Brain microvascular endothelial cell (primary cell): ENCODE data around the gene EEA1.

Experiments
- DNase-seq: peaks from one replicate; pipeline ENCODE4 v3.0.0-alpha.2; 2020
- H3K27ac ChIP-seq: fragments of 250-450 bp; sonication (Bioruptor Pico); 2 replicates; pipeline ENCODE4 v1.5.1; 2020; ENCODE audit warnings: mild to moderate bottlenecking, moderate library complexity
- H3K27me3 ChIP-seq: fragments of 250-450 bp; sonication (Bioruptor Pico); replicated peaks from 2 replicates; pipeline ENCODE4 v1.5.1; 2020; ENCODE audit warnings: mild to moderate bottlenecking
- H3K36me3 ChIP-seq: fragments of 250-450 bp; sonication (Bioruptor Pico); replicated peaks from 2 replicates; pipeline ENCODE4 v1.5.1; 2020; ENCODE audit warnings: mild to moderate bottlenecking
- H3K4me3 ChIP-seq: 2 replicates; pipeline ENCODE4 v1.5.1; 2011; ENCODE audit warnings: low read depth, mild to moderate bottlenecking, control low read depth, low read length, moderate library complexity
- in situ Hi-C: cut with HindIII; loops from 2 replicates; pipeline ENCODE4 v1.10.0; 2017; ENCODE audit warnings: low sequenced_read_pairs, low pct_ligation_motif_present
- TF ChIP-seq, protein P1 (sequence below): IDR thresholded peaks from 2 replicates; pipeline ENCODE4 v1.5.1; 2011; ENCODE audit warnings: low read depth, mild to moderate bottlenecking, moderate library complexity, low read length, control low read depth, inconsistent platforms; ENCODE audit errors: missing control alignments

The EEA1 gene

DNA sequence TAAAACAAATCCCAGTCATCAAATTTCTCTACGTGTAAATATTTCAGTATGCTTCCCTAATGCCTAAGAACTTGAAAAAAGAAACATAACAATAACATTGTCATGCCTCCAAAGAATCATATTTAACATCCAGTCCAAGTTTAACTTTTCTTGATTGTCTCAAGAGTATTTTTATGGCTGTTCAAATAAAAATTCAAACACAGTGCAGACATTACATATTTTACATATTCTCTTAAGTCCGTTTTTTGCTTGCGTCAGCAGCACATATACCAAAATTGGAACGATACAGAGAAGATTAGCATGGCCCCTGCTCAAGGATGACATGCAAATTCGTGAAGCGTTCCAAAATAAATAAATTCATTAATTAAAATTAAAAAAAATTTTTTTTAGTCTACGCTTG lies 23.3 kb upstream of the EEA1 start:
- no peak overlapping the region for H3K27ac ChIP-seq
- in situ Hi-C loops: no loop called here

DNA sequence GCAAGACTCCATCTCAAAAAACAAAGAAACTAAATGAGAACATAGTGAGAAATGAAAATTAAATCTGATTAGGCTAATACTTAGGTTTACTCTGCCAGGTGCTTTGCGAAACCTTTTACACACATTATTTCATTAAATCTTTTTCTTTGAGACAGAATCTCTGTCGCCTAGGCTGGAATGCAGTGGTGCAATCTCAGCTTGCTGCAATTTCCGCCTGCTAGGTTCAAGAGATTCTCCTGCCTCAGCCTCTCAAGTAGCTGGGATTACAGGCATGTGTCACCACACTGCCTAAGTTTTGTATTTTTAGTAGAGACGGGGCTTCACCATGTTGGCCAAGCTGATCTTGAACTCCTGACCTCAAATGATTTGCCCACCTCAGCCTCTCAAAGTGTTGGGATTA lies 21.9 kb upstream of the EEA1 start:
- Histone ChIP-seq H3K27ac (no peak overlapping the region), H3K36me3 (no peaks in the 10 kb centered on the region), H3K27me3 (no peaks in the 10 kb centered on the region), H3K4me3 (no peak overlapping the region)
- in situ Hi-C loops: no loop called here
- DNase-seq: no peak
- TF ChIP-seq, protein P1, sequence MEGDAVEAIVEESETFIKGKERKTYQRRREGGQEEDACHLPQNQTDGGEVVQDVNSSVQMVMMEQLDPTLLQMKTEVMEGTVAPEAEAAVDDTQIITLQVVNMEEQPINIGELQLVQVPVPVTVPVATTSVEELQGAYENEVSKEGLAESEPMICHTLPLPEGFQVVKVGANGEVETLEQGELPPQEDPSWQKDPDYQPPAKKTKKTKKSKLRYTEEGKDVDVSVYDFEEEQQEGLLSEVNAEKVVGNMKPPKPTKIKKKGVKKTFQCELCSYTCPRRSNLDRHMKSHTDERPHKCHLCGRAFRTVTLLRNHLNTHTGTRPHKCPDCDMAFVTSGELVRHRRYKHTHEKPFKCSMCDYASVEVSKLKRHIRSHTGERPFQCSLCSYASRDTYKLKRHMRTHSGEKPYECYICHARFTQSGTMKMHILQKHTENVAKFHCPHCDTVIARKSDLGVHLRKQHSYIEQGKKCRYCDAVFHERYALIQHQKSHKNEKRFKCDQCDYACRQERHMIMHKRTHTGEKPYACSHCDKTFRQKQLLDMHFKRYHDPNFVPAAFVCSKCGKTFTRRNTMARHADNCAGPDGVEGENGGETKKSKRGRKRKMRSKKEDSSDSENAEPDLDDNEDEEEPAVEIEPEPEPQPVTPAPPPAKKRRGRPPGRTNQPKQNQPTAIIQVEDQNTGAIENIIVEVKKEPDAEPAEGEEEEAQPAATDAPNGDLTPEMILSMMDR: no peak

More for the DNA sequence above, 23.3 kb upstream of the EEA1 start:
- DNase-seq: no peak
- Histone ChIP-seq H3K4me3 (no peak overlapping the region), H3K36me3 (no peaks in the 10 kb centered on the region), H3K27me3 (no peaks in the 10 kb centered on the region)
- TF ChIP-seq, protein P1: no peak

DNA sequence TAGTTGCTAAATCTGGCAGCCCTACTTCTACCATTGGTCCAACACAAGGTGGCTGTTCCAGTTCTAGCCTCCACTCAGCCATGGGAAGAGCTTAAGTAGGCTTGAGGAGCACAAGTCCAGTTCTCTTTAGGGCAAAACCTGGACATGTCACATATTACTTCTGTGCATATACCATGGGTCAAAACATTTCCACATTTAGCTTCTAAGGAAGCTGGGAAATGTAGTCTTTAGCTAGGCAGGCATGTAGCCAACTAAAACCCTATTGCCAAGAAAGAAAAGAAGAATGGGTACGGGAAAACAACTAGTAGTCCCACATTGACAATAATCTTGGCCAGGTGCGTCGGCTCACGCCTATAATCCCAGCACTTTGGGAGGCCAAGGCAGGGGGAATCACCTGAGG lies 20.9 kb upstream of the EEA1 start:
- in situ Hi-C loops: no loop called here
- no peak overlapping the region for H3K4me3 ChIP-seq
- no peak overlapping the region for H3K27ac ChIP-seq
- TF ChIP-seq, protein P1: no peak
- no peak for DNase-seq
- H3K27me3 ChIP-seq: no peaks in the 10 kb centered on the region
- H3K36me3 ChIP-seq: no peaks in the 10 kb centered on the region

DNA sequence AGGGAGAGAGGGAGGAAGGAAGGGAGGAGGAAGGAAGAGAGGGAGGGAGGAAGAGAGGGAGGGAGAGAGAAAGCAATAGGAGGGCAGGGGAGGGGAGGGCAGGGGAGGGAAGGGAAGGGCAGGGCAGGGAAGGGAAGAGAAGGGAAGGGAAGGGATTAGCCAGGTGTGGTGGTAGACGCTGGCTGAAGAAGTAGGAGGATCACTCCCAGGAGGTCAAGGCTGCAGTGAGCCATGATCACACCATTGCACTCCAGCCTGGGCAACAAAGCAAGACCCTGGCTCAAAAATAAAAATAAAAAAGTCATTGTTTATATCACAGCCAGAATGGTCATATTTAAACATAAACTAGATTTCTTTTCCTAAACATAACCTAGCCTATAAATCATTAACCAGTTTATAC lies 20.4 kb upstream of the EEA1 start:
- DNase-seq: no peak
- in situ Hi-C loops: no loop called here
- Histone ChIP-seq H3K27ac (no peak overlapping the region), H3K36me3 (no peaks in the 10 kb centered on the region), H3K27me3 (no peaks in the 10 kb centered on the region), H3K4me3 (no peak overlapping the region)
- TF ChIP-seq, protein P1: no peak

DNA sequence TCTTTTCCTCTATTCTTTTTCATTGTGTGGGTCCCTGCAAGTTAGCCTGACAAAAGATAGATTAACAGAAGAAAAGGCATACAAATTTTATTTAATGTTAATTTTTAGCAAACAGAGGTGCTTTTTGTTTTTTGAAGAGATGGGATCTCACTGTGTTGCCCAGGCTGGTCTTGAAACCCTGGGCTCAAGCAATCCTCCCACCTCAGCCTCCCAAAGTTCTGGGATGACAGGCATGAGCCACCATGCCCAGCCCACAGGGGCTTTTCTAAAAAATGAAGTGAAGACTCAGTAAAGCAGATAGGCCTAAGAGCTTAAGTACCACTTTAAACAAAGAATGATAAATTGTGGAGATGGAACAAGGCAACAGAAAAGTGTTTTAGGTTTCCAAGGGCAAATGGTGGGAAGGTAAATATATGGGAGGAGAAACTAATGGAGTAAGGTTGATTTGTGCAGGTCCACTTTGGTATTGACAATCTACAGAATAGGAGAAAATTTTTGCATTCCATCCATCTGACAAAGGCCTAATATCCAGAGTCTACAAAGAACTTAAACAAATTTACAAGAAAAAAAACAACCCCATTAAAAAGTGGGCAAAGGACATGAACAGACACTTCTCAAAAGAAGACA lies 18.6 kb upstream of the EEA1 start:
- no peak for DNase-seq
- H3K36me3 ChIP-seq: no peaks in the 10 kb centered on the region
- no peak overlapping the region for H3K27ac ChIP-seq
- TF ChIP-seq, protein P1: no peak
- no peak overlapping the region for H3K4me3 ChIP-seq
- in situ Hi-C loops: no loop called here
- no peaks in the 10 kb centered on the region for H3K27me3 ChIP-seq

DNA sequence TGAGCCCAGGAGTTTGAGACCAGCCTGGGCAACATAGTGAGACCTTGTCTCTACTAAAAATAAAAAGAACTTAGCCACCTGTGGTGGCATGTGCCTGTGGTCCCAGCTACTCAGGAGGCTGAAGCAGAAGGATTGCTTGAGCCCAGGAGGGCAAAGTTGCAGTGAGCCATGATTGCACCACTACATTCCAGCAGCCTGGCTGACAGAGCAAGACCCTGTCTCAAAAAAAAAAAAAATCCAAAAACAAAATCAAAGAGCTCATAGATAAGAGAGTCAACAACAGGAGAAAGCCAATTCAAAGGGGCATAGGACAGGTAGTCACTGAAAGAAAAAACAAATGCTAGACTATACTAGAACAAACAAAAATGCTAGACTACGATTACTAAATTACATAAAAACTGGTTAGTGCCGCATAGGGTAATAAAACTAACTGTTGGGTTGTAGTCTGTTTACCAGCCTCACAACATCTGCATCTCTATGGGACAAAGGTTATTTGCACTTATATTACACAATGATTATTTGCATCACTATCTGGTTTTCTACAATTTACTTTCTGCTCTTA lies 16.6 kb upstream of the EEA1 start:
- TF ChIP-seq, protein P1: no peak

More for the DNA sequence above, 16.6 kb upstream of the EEA1 start:
- Histone ChIP-seq H3K36me3 (no peaks in the 10 kb centered on the region), H3K27me3 (no peaks in the 10 kb centered on the region), H3K4me3 (no peak overlapping the region), H3K27ac (no peak overlapping the region)
- in situ Hi-C loops: no loop called here
- DNase-seq: no peak
